A549 (cell line): ENCODE measurements around the gene STAP1.

Experiments
- CHD2 ChIP-seq: fragments of 150-350 bp; IDR thresholded peaks from 2 replicates; pipeline ENCODE4 v1.6.1; 2014; ENCODE audit warnings: low read length; ENCODE audit not compliant: partially characterized antibody
- CTCF ChIP-seq: fragments of >200 bp; sonication (Bioruptor Twin); formaldehyde crosslinking; IDR thresholded peaks from 3 replicates; pipeline ENCODE4 v1.5.1; 2016
- EP300 ChIP-seq, 2 experiments: fragments of >200 bp; sonication (Bioruptor Twin); formaldehyde crosslinking; IDR thresholded peaks; 2 replicates in 1 of 2; 3 replicates in 1 of 2; pipeline ENCODE4 v1.6.1; 2016 to 2017
- MAFK ChIP-seq: fragments of 450-650 bp; IDR thresholded peaks from 2 replicates; pipeline ENCODE4 v1.6.1; 2014; ENCODE audit not compliant: partially characterized antibody
- MAX ChIP-seq: IDR thresholded peaks from 2 replicates; pipeline ENCODE4 v1.6.1; 2012
- MYC ChIP-seq: IDR thresholded peaks from 2 replicates; pipeline ENCODE4 v1.6.1; 2012; ENCODE audit warnings: mild to moderate bottlenecking, inconsistent platforms, low read length, improper control_type of control experiment, borderline replicate concordance
- NPAS2 ChIP-seq: fragments of 250-450 bp; sonication (Bioruptor Pico); IDR thresholded peaks from 2 replicates; pipeline ENCODE4 v1.8.0; 2022; ENCODE audit warnings: mild to moderate bottlenecking, moderate library complexity, borderline replicate concordance
- PBX3 ChIP-seq: IDR thresholded peaks from 2 replicates; pipeline ENCODE4 v1.6.1; 2012
- POLR2A ChIP-seq: IDR thresholded peaks from 2 replicates; pipeline ENCODE4 v1.6.1; 2012; ENCODE audit warnings: mild to moderate bottlenecking, low read length
- POLR2AphosphoS2 ChIP-seq: conservative IDR thresholded peaks from 2 replicates; pipeline ENCODE4 v1.6.1; 2012; ENCODE audit warnings: low read length, improper control_type of control experiment, inconsistent platforms
- RAD21 ChIP-seq, 2 experiments: fragments of >200 bp in 1 of 2; sonication (Bioruptor Twin) in 1 of 2; formaldehyde crosslinking in 1 of 2; IDR thresholded peaks in 1 of 2; conservative IDR thresholded peaks in 1 of 2; 2 replicates in 1 of 2; 3 replicates in 1 of 2; pipeline ENCODE4 v1.6.1; 2012 to 2018; ENCODE audit warnings: inconsistent platforms in 1 of 2
- REST ChIP-seq: fragments of 200-600 bp; sonication (generic); IDR thresholded peaks from 2 replicates; pipeline ENCODE4 v1.6.1; 2016; ENCODE audit warnings: antibody characterized with exemption, mild to moderate bottlenecking, moderate library complexity
- RNF2 ChIP-seq: fragments of 200-600 bp; sonication (generic); IDR thresholded peaks from 2 replicates; pipeline ENCODE4 v1.6.1; 2016; ENCODE audit warnings: low read depth, mild to moderate bottlenecking, antibody characterized with exemption, moderate library complexity, borderline replicate concordance

- TF ChIP-seq EP300 (IDR thresholded peaks at IDR 0.05) (no peak), CHD2 (no peak), MYC (no peak), CTCF (no peak), POLR2A (no peak), PBX3 (no peak), RAD21 (conservative IDR thresholded peaks at IDR 0.05 in 1 of 2, IDR thresholded peaks at IDR 0.05 in 1 of 2) (no peak), REST (no peak), NPAS2 (no peak), POLR2AphosphoS2 (no peak), MAFK (no peak), RNF2 (no peak), MAX (no peak)
Measured at GRCh38 chr4:67533112-67533511, 25.4 kb upstream of the STAP1 start.
